ENCODE measurements around the gene BRD2.
A peak's percentile ranks its signal among the peaks of the same experiment; 100 is the strongest.

The BRD2 gene

DNA sequence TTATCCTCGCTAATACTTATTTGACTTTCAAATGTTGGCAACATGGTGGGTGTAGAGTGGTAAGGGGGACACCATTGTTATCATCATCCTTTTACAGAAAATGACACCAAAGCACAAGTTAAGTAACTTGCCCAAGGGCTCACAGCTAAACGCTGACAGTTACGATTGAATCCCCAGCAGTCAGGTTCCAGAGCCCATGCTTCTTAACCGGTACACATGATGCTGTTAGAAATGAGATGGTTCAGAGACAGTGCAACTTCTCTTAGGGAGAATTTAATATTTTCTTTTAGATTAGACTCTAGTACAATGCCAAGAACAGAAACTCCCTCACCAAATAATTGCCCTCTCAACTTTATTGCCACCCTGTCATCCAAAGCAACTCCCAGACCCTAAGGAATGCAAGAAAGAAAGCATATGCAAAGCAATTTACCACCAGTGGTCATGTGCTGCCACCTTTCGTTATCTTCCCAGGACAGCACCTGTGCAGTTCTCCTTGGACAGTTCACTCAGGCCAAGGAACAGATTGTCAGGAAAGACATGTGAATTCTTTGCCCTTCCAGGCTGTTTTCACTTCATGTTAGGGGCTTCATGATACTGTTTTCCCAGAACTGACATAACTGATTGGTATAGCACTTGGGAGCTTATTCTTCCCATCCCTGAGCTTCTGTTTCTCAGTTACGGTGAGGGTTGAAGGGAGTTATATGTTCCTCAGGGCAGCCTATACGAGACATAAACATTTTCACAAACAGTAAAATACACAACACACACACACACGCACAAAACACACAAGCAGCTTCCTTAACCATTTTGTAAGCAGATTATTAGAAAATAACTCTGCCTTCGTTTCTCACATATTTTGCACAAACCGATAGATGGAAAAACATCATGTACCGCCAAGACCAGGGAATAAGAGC, 20.6 kb upstream of the BRD2 start:
- intact Hi-C loops (cut with DNase I): no loop called here
- DNase-seq: no peak

DNA sequence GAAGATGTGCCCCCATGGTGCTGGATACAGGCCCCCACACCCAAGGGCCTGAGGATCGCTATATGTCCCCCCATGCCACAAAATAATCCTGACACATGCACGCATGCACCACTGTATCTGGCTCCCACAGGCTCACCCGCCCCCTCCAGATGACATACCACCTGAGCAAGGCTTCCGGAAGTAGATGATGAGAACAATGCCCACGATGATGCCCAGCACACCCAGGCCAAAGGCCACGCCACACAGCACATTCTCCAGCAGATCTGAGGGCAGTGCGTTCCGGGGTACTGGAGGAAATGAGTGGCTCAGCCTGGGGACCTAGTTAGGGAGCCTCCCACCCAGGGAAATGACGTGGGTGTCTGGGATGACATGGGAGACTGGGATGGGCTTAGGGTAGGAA, 19.3 kb upstream of the BRD2 start:
- no peak for DNase-seq
- intact Hi-C loops (cut with DNase I): no loop called here

DNA sequence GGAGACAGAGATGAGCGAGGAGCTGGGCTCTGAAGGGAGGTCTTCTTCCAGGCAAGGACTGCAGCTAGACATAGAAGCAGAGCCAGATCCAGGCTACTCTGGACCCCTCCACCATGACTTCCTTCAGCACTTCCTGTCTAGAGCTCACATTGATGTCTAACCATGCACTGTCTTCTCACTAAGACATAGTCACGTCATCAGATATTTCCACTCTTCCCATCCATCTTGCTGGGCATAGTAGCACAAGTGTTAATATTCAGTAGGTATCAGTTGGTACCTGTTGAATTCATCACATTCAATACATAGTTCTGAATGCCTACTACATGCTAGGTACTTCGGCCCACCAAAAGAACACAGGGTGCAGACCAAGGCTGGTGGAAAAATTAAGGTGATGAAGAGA, 18.4 kb upstream of the BRD2 start:
- DNase-seq: no peak
- intact Hi-C loops (cut with DNase I): no loop called here

DNA sequence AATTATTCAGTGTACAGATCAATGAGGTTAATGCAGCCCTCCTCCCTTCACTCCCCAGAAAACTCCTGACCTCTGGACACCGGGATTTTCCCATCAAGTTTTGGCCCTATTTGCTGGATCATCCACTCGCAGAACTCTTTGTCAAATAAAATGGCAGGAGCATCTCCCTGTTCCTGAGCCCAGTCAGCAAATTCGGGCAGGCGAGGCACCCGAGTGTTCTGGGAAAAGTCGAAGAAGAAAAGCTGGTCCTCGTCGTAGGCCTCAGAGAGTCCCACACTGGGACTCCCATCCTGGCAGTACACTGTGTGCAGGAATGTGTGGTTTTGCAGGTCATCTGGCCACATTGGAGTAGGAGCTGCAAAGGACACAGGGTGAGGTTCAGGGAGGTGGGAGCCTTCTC, 17.9 kb upstream of the BRD2 start:
- no peak for DNase-seq
- intact Hi-C loops (cut with DNase I): no loop called here

DNA sequence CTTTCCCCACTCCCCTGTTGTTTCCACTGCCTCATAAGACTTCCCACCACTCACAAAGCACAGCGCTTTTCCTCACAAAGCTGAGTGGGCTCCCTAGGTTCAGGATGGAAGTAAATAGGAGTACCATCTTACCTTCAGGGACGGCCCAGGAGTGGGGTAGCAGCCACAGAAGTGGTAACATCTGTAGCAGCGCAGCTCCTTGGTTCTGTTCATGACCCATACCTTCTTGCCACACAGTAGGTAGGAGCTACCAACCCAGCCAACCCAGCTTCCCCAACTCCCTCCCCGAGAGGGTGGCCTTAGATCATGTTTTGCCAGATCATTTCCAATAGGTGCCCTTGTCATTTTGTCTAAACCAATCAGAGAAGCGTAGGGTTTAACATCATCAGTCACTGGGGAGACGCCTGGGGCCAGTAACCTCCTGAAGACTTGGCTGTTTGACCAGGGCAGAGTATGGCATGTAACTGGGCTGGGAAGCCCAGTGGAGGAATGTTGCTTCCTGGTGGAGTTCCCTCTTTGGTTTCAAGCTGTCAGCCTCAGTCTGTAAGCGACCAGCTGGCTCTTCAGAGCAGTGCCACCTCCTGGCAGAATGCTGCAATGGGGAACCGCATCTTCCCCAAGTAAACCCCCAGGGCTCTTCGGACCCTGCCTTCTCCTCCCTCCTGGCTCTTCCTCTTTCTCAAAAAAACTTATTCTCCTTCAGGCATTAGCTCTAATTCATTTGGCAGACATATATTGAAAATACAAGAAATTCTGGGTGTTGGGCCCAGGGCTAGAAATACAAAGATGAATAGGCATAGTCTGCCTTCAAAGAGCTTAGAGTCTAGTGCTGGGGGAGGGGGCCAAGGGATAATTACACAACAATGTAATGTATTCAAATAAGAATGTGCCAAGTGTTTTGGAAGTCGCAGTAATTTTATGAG, 15.3 kb upstream of the BRD2 start, which contains the start of gene HLA-DMA:
Gene HLA-DMA, minus strand, starts transcription at position 281 of the 923 bp plus-strand sequence. Its CDS starts 61 bp downstream, at position 220.
- intact Hi-C loops (cut with DNase I): no loop called here
- peak; percentile 17 to 92 (median 63) for DNase-seq

DNA sequence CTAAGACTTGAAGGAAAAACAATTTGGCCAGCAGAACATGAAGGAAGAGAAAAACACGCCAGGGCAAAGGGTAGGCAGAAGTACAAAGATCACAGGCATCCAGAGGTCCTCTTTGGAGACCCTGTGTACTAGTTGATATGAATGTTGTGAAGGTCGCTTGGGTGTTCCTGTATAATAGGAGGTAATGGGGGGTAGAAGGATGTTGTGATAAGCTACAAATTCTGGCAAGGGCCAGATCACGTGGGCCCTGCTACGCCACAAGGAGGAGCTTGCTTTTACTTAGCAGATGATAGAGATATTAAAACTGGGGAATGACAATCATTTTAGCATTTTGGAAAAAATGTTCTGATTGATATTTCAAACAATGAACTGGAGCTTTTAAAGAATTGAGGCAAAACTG, 14.6 kb upstream of the BRD2 start:
- intact Hi-C loops (cut with DNase I): no loop called here
- no peak for DNase-seq

DNA sequence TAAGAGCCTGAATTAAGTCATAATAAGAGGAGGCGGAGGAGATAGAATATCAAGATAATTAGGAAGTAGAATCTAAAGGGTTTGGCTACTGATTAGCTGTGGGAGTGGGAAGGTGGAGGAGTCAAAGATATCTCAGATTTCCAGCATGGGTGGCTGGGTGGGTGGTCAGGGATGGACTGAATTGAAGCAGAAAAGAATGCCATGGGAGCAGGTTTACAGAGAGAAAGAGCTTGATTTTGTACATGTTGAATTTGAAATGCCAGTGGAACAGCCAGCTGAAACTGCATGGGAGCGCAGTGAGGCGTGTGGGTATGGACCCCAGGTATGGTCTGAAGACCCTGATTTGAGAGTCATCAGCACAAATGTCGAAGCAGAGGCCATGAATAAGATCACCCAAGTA, 14.1 kb upstream of the BRD2 start:
- intact Hi-C loops (cut with DNase I): no loop called here
- DNase-seq: no peak

DNA sequence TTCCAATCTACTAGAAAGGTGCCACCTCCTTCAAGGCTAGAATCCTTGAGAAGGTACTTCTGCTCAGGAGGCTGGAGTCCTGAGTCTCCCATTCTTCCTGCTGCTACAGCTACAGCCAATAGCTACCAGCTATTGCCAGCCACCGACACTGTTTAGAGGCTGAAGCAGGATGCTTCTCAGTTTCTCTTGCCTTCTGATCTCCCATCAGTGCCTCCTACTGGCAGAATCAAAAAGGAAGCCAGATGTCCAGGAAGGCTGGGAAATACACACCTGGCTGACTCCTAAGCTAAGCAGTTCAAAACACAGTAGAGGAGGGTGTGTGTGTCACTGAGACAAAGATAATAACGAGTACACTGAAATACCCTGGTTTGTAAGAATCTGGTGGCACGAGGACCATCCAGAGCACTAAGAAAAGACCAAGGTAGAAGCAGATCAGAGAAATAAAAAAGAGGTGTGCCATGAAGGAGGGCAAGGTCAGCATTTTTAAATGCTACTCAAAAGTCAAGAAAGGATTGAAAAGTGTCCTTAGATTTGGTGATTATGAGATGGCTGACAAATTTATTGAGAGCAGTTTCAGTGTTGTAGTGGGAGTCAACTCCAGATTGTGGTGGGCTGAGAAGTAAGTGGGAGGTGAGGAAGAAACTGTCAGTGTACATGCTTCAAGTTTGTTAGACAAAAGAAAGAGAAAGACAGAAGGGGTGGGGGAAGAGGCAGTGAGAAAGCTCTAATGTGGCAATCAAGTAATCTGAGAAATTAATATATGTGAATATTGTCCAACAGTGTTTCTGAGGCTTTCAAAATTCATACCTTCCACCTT, 13.2 kb upstream of the BRD2 start:
- no peak for DNase-seq
- intact Hi-C loops (cut with DNase I): no loop called here

DNA sequence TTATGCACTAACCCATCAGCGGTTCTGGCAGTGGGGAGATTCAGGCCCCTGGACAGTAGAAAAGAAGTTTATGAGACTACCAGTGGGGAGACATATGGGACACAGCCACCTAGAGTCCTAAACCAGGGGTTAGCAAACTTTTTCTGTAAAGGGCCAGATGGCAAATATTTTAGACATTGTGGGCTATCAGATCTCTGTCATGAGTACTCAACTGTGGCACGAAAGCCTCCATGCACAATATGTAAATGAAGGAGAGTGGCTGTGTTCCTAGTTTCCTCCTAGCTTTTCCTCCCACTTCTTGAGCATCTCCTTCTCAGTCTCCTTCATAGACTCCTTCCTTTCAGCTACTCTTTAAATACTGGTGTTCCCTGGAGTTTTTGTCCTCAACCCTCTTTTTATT, 12.2 kb upstream of the BRD2 start:
- no peak for DNase-seq
- intact Hi-C loops (cut with DNase I): no loop called here

DNA sequence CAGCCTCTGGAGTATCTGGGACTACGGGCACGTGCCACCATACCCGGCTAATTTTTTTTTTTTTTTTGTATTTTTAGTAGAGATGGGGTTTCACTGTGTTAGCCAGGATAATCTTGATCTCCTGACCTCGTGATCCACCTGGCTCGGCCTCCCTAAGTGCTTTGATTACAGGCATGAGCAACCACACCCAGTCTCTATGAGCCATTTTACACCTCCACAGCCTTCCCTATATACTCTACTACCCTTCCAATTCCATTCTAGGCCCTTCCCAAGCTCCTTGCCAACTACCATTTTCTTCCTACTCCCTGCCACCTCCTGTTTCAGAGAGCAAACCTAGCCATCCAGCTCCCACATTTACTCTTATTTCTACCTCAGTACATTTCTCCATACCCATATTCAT, 7.8 kb upstream of the BRD2 start:
- DNase-seq: no peak
- intact Hi-C loops (cut with DNase I): no loop called here

DNA sequence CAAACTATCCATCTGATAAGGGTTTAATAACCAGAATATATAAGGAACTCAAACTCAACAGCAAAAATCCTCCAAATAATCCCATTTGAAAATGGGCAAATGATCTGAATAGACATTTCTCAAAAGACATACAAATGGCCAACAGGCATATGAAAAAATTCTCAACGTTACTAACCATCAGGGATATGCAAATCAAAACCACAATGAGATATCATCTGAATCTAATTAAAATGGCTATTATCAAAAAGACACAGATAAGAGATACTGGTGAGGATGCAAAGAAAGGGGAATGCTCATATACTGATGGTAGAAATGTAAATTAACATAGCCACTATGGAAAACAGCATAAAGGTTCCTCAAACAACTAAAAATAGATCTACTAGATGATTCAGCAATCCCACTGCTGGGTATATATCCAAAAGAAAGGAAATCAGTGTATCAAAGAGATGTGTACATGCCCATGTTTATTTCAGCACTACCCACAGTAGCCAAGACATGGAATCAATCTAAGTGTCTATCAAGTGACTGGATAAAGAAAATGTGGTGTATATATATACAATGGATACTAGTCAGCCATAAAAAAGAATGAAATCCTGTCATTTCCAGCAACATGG, 6.1 kb upstream of the BRD2 start:
- no peak for DNase-seq
- intact Hi-C loops (cut with DNase I): no loop called here

DNA sequence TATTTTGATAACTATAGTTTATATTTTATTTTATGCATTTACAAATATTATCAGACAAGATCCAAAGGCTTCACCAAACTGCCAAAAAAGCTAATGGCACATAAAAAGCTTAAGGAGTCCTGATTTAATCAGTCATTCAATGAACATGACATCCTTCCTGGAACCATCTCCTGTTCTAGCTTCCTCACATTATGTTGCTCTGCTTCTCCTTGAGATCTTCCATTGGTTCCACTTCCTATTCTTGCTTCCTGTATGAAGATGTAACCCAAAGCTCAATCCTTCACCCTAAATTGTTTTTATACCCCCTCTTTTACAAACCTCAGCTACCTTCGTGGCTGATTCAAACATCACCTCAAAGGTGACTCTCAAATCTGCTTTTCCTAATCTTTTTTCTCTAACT, 4.5 kb upstream of the BRD2 start:
- DNase-seq: no peak
- intact Hi-C loops (cut with DNase I): no loop called here

DNA sequence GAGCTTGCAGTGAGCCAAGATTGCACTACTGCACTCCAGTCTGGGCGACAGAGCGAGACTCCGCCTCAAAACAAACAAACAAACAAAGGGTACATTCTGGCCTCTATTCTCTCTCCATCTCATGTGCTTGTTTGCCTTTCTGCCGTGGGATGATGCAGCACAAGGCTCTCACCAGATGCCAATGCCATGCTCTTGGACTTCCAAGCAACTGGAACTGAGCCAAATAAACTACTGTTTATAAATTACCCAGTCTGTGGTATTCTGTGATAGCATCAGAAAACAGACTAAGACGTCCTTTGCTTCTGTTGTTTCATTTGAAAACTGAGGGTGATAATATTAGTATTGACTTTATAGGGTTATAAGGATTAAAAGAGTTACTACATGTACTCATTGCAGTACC, 3.6 kb upstream of the BRD2 start:
- intact Hi-C loops (cut with DNase I): loop anchor here (5.0 kb wide), 2 partner anchors 32 to 77 kb away; no protein-coding TSS in a partner anchor
- DNase-seq: no peak

DNA sequence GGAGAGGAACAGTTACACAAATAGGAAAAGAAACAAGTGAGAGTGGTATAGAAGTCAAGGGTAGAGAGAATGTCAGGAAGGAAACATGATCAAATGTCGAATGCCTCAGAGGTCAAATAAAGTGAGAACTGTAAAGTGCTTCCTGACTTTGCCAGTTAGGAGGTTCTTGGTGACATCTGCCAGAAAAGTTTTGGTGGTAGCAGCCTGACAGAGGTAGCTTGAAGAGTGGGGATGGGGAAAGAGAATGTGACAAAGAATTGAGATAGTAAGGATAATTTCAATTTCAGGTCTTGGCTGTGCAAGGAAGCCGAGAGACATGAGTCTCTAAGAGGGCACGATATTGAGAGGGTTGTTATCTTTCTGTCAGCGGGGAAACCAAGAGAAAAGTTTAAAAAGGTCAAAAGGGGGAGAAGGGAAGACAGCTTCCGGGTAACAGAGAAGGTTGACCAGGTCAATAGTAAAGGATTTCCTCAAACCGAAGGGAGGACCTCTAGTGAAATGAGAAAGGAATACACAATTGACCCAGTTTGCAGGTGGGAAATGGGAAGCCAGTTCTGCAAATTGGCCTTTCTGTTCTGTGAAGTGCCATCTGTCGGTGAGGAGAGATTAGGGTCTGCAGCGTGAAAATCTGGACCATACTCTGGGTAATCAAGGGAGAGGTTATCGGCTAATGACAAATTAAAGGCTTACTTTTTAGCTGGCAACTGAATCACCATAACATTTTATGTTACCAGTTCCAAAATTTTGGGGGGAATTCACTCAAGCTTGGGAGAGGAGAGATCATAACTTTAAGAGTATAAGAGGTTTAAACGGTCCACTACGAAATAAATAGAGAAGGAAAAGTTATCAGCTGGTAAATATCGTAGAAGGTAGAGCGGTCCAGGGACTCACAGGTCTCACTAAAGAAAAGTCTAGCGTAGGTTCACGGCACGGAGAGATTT, 973 bp upstream of the BRD2 start:
- peak in 2 of 10 donors; percentile 16 to 44 for DNase-seq
- intact Hi-C loops (cut with DNase I): loop anchor here (5.0 kb wide), 2 partner anchors 35 to 80 kb away; no protein-coding TSS in a partner anchor

DNA sequence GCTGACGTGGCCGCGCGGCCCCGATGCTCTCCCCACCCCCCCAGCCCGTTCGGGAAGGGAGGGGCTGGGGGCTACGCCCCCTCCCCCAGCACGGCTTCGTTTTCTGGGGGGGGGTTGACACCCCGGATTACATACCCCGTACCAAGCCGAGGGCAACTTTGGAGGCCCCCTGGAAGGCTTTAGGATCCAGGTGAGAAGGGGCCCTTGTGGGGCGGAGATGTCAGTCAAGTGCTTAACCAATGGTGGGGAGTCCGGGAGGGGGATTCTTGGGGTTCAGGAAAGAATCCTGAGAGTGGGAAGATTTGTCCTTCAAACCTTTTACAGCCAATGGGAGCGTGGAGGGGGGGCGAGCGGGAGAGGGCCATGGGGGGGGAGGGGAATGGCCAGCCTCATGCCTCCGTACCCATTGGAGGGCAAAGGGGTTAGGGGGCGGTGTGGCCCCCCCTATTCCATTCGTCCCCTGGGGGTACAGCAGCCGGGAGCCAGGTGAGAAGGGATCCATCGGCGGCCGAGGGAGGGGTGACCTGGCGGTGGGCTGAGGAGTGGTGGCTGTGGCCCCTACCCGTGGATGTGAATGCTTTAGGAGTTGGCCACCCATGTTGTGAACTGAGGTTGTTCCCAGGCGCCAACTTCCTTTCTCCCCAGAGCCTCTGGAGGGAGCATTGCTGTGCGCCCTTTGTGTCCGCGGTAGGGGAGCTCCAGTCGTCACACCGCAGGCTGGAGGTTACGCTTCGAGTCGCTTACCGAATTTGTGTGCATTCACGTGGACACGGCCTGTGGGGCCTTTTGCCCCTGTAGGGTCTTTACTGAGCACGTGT, 682 bp downstream of the BRD2 start:
- peak; percentile 40 to 92 (median 66) for DNase-seq
- intact Hi-C loops (cut with DNase I): loop anchor here (5.0 kb wide), 2 partner anchors 37 to 82 kb away; no protein-coding TSS in a partner anchor

DNA sequence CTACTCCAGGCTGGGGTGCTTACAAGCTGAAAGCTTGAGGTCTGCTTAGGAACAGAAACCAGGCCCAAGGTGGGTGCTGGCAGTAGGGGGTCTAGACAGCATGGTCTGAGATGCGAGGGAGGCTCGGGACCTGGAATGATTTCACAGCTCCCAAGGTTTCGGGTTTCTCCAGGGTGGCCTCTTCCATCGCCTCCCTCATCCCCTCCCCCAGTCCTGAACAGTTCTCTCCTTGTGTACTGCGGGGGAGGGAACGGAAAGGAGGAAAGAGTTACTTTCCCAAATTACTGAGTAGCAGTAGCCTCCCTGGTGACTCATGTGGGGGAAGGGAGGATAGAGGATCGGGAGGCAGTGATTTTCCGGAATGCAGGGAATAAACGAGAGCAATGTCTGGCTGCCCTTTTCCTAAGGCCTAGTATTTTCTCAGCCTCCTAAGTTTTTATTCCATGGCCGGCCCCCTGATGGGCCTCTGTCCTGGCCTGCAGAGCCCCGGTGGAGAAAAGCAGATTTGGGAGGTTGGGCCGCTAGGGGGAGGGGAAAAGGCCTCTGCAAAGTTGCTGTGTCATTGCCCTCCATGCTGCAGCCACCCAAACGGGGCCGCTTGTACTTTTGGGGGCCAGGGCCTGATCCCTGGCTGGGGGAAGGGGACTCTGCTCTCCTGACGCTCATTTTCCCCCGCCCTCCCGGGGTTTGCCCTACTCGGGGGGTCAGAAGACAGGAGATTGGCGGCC, 1.5 kb downstream of the BRD2 start:
- intact Hi-C loops (cut with DNase I): loop anchor here (5.0 kb wide), 4 partner anchors 38 to 773 kb away; partner anchors contain the start of genes HSD17B8, RXRB and SLC39A7
- DNase-seq: peak; percentile 42 to 92 (median 60)
